ENCODE measurements around the gene CBX6. TPM values are rescaled to one million over a fixed set of nuclear protein-coding genes. Genes with fewer than 3 reads are reported as not detected.

Gene CBX6
- total RNA-seq, 1 experiment from 2014 or later: 90.0 TPM

DNA sequence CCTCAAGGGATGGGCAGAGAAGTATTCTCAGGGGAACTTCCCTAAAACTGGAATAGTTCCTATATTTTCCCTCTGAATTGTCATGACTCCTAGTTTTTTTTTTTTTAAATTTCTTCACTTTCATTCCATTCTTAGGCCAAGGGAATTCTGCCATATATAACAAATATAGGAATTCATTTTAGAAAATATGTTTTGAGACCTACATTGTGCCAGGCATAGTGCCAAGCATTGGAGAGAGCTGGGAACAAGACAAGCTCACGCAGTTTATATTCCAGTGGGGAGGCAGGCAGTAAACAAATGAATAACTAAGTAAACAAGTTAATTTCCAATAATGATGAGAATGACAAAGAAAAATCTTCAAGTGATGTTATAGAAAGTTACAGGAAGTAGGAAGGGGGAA lies 25.6 kb downstream of the CBX6 start:
- no peak overlapping the region for H3K4me3 ChIP-seq (replicated peaks in 1 of 2; ENCODE audit: low read depth in 1 of 2, low read length in 2 of 2)
- RAD21 ChIA-PET (ENCODE audit: low non-redundant PET in 1 of 2, low total read pairs in 2 of 2, uncharacterized antibody in 2 of 2, unreplicated experiment in 2 of 2): no interaction called here
- BruUV-seq (replicated peaks): no TSS peak
- CTCF ChIA-PET: no interaction called here
- intact Hi-C loops (cut with micrococcal nuclease): no loop called here
- no peak overlapping the region for H3K4me2 ChIP-seq (ENCODE audit: low read length)
- POLR2A ChIA-PET: no interaction called here
- no peak overlapping the region for H3K27ac ChIP-seq (ENCODE audit: low read depth, low read length)
- DNase-seq (ENCODE audit: low read depth, low spot score): no peak
- no peak for ATAC-seq
- TF ChIP-seq SP1 (IDR thresholded peaks at IDR 0.05; ENCODE audit: low read depth) (no peak), SIN3A (IDR thresholded peaks at IDR 0.05; ENCODE audit: low read depth) (no peak), CEBPB (IDR thresholded peaks at IDR 0.05; ENCODE audit: low read depth) (no peak), ELF1 (IDR thresholded peaks at IDR 0.05; ENCODE audit: borderline replicate concordance, low read depth) (no peak), TCF7L2 (IDR thresholded peaks at IDR 0.05; ENCODE audit: borderline replicate concordance, extremely low read depth, insufficient read depth, insufficient read length) (no peak), JUND (IDR thresholded peaks at IDR 0.05) (no peak), EGR1 (IDR thresholded peaks at IDR 0.05; ENCODE audit: low read depth) (no peak), RAD21 (IDR thresholded peaks at IDR 0.05; ENCODE audit: low read depth) (no peak), POLR2AphosphoS5 (IDR thresholded peaks at IDR 0.05; ENCODE audit: low read depth, low read length) (no peak), FOSL1 (IDR thresholded peaks at IDR 0.05; ENCODE audit: low read depth) (no peak), POLR2A (IDR thresholded peaks at IDR 0.05; ENCODE audit: borderline replicate concordance, extremely low read depth, insufficient read depth, insufficient read length) (no peak), ZNF274 (IDR thresholded peaks at IDR 0.05; ENCODE audit: low read depth, low read length) (no peak), CBX3 (IDR thresholded peaks at IDR 0.05; ENCODE audit: low read depth) (no peak), EZH2phosphoT487 (IDR thresholded peaks at IDR 0.05; ENCODE audit: borderline replicate concordance) (no peak), EZH2 (IDR thresholded peaks at IDR 0.05) (no peak)
- TF ChIP-seq, protein P1, sequence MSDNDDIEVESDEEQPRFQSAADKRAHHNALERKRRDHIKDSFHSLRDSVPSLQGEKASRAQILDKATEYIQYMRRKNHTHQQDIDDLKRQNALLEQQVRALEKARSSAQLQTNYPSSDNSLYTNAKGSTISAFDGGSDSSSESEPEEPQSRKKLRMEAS (IDR thresholded peaks at IDR 0.05): no peak
- TF ChIP-seq, protein P2, sequence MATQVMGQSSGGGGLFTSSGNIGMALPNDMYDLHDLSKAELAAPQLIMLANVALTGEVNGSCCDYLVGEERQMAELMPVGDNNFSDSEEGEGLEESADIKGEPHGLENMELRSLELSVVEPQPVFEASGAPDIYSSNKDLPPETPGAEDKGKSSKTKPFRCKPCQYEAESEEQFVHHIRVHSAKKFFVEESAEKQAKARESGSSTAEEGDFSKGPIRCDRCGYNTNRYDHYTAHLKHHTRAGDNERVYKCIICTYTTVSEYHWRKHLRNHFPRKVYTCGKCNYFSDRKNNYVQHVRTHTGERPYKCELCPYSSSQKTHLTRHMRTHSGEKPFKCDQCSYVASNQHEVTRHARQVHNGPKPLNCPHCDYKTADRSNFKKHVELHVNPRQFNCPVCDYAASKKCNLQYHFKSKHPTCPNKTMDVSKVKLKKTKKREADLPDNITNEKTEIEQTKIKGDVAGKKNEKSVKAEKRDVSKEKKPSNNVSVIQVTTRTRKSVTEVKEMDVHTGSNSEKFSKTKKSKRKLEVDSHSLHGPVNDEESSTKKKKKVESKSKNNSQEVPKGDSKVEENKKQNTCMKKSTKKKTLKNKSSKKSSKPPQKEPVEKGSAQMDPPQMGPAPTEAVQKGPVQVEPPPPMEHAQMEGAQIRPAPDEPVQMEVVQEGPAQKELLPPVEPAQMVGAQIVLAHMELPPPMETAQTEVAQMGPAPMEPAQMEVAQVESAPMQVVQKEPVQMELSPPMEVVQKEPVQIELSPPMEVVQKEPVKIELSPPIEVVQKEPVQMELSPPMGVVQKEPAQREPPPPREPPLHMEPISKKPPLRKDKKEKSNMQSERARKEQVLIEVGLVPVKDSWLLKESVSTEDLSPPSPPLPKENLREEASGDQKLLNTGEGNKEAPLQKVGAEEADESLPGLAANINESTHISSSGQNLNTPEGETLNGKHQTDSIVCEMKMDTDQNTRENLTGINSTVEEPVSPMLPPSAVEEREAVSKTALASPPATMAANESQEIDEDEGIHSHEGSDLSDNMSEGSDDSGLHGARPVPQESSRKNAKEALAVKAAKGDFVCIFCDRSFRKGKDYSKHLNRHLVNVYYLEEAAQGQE (IDR thresholded peaks at IDR 0.05; ENCODE audit: low read depth): no peak
- TF ChIP-seq, protein P3, sequence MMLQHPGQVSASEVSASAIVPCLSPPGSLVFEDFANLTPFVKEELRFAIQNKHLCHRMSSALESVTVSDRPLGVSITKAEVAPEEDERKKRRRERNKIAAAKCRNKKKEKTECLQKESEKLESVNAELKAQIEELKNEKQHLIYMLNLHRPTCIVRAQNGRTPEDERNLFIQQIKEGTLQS (IDR thresholded peaks at IDR 0.05): no peak
- TF ChIP-seq, protein P4, sequence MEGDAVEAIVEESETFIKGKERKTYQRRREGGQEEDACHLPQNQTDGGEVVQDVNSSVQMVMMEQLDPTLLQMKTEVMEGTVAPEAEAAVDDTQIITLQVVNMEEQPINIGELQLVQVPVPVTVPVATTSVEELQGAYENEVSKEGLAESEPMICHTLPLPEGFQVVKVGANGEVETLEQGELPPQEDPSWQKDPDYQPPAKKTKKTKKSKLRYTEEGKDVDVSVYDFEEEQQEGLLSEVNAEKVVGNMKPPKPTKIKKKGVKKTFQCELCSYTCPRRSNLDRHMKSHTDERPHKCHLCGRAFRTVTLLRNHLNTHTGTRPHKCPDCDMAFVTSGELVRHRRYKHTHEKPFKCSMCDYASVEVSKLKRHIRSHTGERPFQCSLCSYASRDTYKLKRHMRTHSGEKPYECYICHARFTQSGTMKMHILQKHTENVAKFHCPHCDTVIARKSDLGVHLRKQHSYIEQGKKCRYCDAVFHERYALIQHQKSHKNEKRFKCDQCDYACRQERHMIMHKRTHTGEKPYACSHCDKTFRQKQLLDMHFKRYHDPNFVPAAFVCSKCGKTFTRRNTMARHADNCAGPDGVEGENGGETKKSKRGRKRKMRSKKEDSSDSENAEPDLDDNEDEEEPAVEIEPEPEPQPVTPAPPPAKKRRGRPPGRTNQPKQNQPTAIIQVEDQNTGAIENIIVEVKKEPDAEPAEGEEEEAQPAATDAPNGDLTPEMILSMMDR (IDR thresholded peaks at IDR 0.05 in 2 of 3, conservative IDR thresholded peaks at IDR 0.05 in 1 of 3; ENCODE audit: borderline replicate concordance in 1 of 3, insufficient read depth in 1 of 3, low read depth in 2 of 3, low read length in 2 of 3): no peak
- TF ChIP-seq, protein P5, sequence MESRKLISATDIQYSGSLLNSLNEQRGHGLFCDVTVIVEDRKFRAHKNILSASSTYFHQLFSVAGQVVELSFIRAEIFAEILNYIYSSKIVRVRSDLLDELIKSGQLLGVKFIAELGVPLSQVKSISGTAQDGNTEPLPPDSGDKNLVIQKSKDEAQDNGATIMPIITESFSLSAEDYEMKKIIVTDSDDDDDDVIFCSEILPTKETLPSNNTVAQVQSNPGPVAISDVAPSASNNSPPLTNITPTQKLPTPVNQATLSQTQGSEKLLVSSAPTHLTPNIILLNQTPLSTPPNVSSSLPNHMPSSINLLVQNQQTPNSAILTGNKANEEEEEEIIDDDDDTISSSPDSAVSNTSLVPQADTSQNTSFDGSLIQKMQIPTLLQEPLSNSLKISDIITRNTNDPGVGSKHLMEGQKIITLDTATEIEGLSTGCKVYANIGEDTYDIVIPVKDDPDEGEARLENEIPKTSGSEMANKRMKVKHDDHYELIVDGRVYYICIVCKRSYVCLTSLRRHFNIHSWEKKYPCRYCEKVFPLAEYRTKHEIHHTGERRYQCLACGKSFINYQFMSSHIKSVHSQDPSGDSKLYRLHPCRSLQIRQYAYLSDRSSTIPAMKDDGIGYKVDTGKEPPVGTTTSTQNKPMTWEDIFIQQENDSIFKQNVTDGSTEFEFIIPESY (IDR thresholded peaks at IDR 0.05; ENCODE audit: extremely low read depth, insufficient replicate concordance, low read length): no peak
- no peaks in the 10 kb centered on the region for H3K9me2 ChIP-seq (ENCODE audit: insufficient read depth)
- H3K36me3 ChIP-seq (ENCODE audit: control insufficient read depth in 1 of 2, insufficient read depth in 2 of 2, low read length in 2 of 2): no peaks in the 10 kb centered on the region
- H3K9me3 ChIP-seq (ENCODE audit: control insufficient read depth in 1 of 2, insufficient read depth in 1 of 2, low read depth in 1 of 2, low read length in 2 of 2): no peaks in the 10 kb centered on the region
- 0 out of 2 replicates have a peak, but pooled peaks cover 6% of the 10 kb centered on the region for H3K79me2 ChIP-seq (ENCODE audit: insufficient read depth, low read length)
- no peaks in the 10 kb centered on the region for H3K27me3 ChIP-seq (ENCODE audit: insufficient read depth, low read length)
- H3K4me1 ChIP-seq (ENCODE audit: control insufficient read depth in 1 of 2, insufficient read depth in 2 of 2, low read length in 2 of 2): peaks cover 25 to 46% of the 10 kb centered on the region in 2 experiments
- H3K9ac ChIP-seq (ENCODE audit: low read length): no peak overlapping the region
- H2AFZ ChIP-seq (ENCODE audit: low read depth, low read length, poor library complexity, severe bottlenecking): no peak overlapping the region
- no peaks in the 10 kb centered on the region for H4K20me1 ChIP-seq (ENCODE audit: insufficient read depth)

Measured in HCT116 (cell line).